Measurements from ENCODE around the gene CALM1. TPM values are rescaled to one million over a fixed set of nuclear protein-coding genes. Genes with fewer than 3 reads are reported as not detected.

Gene CALM1
- polyA plus RNA-seq, 1 donor from 2014 or later = 373 TPM

DNA sequence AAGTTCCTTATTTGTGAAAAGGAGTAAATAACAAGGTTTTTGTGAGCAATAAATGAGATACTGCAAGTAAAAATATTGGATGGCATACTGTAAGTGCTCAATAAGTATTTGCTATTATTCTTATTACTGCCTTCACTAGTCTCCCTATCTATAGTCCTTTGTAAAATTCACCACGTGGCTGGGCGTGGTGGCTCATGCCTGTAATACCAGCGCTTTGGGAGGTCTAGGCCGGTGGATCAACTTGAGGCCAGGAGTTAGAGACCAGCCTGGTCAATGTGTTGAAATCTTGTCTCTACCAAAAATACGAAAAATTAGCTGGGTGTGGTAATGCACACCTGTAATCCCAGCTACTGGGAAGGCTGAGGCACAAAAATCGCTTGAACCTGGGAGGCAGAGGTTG lies 18.6 kb upstream of the CALM1 start:
- Histone ChIP-seq H3K36me3 (ENCODE audit: insufficient read depth, low read length) (no peaks in the 10 kb centered on the region), H3K27ac (ENCODE audit: low read length) (no peak overlapping the region), H3K4me2 (ENCODE audit: low read length) (no peak overlapping the region), H3K79me2 (replicated peaks; ENCODE audit: insufficient read depth, low read length) (no peaks in the 10 kb centered on the region), H3K9ac (ENCODE audit: low read length) (no peak overlapping the region), H3F3A (ENCODE audit: insufficient read depth, low read length, poor library complexity, severe bottlenecking) (no peaks in the 10 kb centered on the region), H3K4me3 (ENCODE audit: low read length) (no peak overlapping the region), H3K9me3 (ENCODE audit: low read length) (no peaks in the 10 kb centered on the region), H2AFZ (ENCODE audit: low read depth, low read length) (no peak overlapping the region), H4K20me1 (ENCODE audit: insufficient read depth) (no peaks in the 10 kb centered on the region), H3K27me3 (ENCODE audit: insufficient read depth, low read depth, low read length) (no peaks in the 10 kb centered on the region), H3K9me2 (ENCODE audit: insufficient read depth, low read length) (no peaks in the 10 kb centered on the region)
- no peak for TF ChIP-seq EP300 (conservative IDR thresholded peaks at IDR 0.05; ENCODE audit: poor library complexity, severe bottlenecking)
- TF ChIP-seq, protein P1, sequence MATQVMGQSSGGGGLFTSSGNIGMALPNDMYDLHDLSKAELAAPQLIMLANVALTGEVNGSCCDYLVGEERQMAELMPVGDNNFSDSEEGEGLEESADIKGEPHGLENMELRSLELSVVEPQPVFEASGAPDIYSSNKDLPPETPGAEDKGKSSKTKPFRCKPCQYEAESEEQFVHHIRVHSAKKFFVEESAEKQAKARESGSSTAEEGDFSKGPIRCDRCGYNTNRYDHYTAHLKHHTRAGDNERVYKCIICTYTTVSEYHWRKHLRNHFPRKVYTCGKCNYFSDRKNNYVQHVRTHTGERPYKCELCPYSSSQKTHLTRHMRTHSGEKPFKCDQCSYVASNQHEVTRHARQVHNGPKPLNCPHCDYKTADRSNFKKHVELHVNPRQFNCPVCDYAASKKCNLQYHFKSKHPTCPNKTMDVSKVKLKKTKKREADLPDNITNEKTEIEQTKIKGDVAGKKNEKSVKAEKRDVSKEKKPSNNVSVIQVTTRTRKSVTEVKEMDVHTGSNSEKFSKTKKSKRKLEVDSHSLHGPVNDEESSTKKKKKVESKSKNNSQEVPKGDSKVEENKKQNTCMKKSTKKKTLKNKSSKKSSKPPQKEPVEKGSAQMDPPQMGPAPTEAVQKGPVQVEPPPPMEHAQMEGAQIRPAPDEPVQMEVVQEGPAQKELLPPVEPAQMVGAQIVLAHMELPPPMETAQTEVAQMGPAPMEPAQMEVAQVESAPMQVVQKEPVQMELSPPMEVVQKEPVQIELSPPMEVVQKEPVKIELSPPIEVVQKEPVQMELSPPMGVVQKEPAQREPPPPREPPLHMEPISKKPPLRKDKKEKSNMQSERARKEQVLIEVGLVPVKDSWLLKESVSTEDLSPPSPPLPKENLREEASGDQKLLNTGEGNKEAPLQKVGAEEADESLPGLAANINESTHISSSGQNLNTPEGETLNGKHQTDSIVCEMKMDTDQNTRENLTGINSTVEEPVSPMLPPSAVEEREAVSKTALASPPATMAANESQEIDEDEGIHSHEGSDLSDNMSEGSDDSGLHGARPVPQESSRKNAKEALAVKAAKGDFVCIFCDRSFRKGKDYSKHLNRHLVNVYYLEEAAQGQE (IDR thresholded peaks at IDR 0.05; ENCODE audit: borderline replicate concordance) = no peak
- TF ChIP-seq MXI1 (conservative IDR thresholded peaks at IDR 0.05; ENCODE audit: poor library complexity, severe bottlenecking) = no peak
- TF ChIP-seq EZH2 (IDR thresholded peaks at IDR 0.05; ENCODE audit: borderline replicate concordance, insufficient read depth, low read length, poor library complexity, severe bottlenecking) = no peak
- TF ChIP-seq TAF1 (IDR thresholded peaks at IDR 0.05; ENCODE audit: low read depth) = no peak
- TF ChIP-seq POLR2AphosphoS5 (IDR thresholded peaks at IDR 0.05) = no peak
- TF ChIP-seq RAD21 (conservative IDR thresholded peaks at IDR 0.05) = no peak
- no peak for TF ChIP-seq SMC3 (conservative IDR thresholded peaks at IDR 0.05; ENCODE audit: poor library complexity)

DNA sequence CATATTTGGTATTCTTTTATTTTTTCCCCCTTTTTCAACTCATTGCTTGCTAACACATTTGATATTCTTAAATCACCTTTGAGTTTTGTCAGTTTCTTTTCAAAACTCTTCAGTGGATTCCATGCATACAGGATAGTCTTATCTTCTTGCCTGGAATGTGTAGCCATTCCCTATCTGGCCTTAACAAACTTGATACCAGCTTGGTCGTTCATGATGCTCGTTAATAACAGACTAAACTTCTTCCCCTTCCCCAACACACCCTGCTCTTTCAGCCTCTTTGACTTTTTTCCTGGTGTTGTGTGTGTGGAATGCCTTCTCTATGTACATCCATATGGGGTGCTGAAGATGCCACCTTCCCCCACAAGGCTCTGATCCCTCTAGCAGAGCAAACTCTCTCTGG lies 17.7 kb upstream of the CALM1 start:
- Histone ChIP-seq H3K36me3 (ENCODE audit: insufficient read depth, low read length) (no peaks in the 10 kb centered on the region), H3K9ac (ENCODE audit: low read length) (no peak overlapping the region), H3K4me3 (ENCODE audit: low read length) (no peak overlapping the region), H3K9me2 (ENCODE audit: insufficient read depth, low read length) (no peaks in the 10 kb centered on the region), H4K20me1 (ENCODE audit: insufficient read depth) (no peaks in the 10 kb centered on the region), H3K79me2 (replicated peaks; ENCODE audit: insufficient read depth, low read length) (no peaks in the 10 kb centered on the region), H3K27ac (ENCODE audit: low read length) (no peak overlapping the region), H2AFZ (ENCODE audit: low read depth, low read length) (no peak overlapping the region), H3K27me3 (ENCODE audit: insufficient read depth, low read depth, low read length) (no peaks in the 10 kb centered on the region), H3K4me2 (ENCODE audit: low read length) (no peak overlapping the region), H3K9me3 (ENCODE audit: low read length) (no peaks in the 10 kb centered on the region), H3F3A (ENCODE audit: insufficient read depth, low read length, poor library complexity, severe bottlenecking) (peaks cover 6% of the 10 kb centered on the region)
- TF ChIP-seq EP300 (conservative IDR thresholded peaks at IDR 0.05; ENCODE audit: poor library complexity, severe bottlenecking) (no peak), MXI1 (conservative IDR thresholded peaks at IDR 0.05; ENCODE audit: poor library complexity, severe bottlenecking) (no peak), TAF1 (IDR thresholded peaks at IDR 0.05; ENCODE audit: low read depth) (no peak), RAD21 (conservative IDR thresholded peaks at IDR 0.05) (no peak), POLR2AphosphoS5 (IDR thresholded peaks at IDR 0.05) (no peak)
- TF ChIP-seq, protein P2, sequence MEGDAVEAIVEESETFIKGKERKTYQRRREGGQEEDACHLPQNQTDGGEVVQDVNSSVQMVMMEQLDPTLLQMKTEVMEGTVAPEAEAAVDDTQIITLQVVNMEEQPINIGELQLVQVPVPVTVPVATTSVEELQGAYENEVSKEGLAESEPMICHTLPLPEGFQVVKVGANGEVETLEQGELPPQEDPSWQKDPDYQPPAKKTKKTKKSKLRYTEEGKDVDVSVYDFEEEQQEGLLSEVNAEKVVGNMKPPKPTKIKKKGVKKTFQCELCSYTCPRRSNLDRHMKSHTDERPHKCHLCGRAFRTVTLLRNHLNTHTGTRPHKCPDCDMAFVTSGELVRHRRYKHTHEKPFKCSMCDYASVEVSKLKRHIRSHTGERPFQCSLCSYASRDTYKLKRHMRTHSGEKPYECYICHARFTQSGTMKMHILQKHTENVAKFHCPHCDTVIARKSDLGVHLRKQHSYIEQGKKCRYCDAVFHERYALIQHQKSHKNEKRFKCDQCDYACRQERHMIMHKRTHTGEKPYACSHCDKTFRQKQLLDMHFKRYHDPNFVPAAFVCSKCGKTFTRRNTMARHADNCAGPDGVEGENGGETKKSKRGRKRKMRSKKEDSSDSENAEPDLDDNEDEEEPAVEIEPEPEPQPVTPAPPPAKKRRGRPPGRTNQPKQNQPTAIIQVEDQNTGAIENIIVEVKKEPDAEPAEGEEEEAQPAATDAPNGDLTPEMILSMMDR (IDR thresholded peaks at IDR 0.05; ENCODE audit: poor library complexity, severe bottlenecking) = no peak
- TF ChIP-seq, protein P1 (IDR thresholded peaks at IDR 0.05; ENCODE audit: borderline replicate concordance) = no peak

All from neural cell (in vitro differentiated cells).